GM23338 (cell line): ENCODE measurements around the gene RSL1D1. TPM values are rescaled to one million over a fixed set of nuclear protein-coding genes. Genes with fewer than 3 reads are reported as not detected.

Experiments used
- ATAC-seq: fragments of 200-7000 bp; cut with Tn5 transposase; 3 replicates; pipeline ENCODE4 v1.9.1; 2020
- DNase-seq: peaks from one replicate; pipeline ENCODE4 v3.0.0-alpha.2; 2015; ENCODE audit warnings: low spot score
- H2AFZ ChIP-seq: fragments of 200-600 bp; sonication (generic); 2 replicates; pipeline ENCODE4 v1.8.0; 2016; ENCODE audit warnings: antibody characterized with exemption, mild to moderate bottlenecking, moderate library complexity
- H3F3A ChIP-seq: fragments of 200-600 bp; sonication (generic); replicated peaks from 2 replicates; pipeline ENCODE4 v1.8.0; 2017; ENCODE audit warnings: antibody characterized with exemption, mixed run types, low read depth
- H3K27ac ChIP-seq: fragments of 200-600 bp; sonication (generic); 2 replicates; pipeline ENCODE4 v1.6.1; 2016; ENCODE audit warnings: low read depth
- H3K27me3 ChIP-seq: fragments of 200-600 bp; sonication (generic); 2 replicates; pipeline ENCODE4 v1.8.0; 2016; ENCODE audit warnings: mild to moderate bottlenecking, mixed run types, moderate library complexity; ENCODE audit not compliant: insufficient read depth
- H3K36me3 ChIP-seq: fragments of 200-600 bp; sonication (generic); 2 replicates; pipeline ENCODE4 v1.8.0; 2016; ENCODE audit warnings: mild to moderate bottlenecking; ENCODE audit not compliant: insufficient read depth
- H3K4me1 ChIP-seq: fragments of 200-600 bp; sonication (generic); 2 replicates; pipeline ENCODE4 v1.8.0; 2016; ENCODE audit warnings: mild to moderate bottlenecking, moderate library complexity; ENCODE audit not compliant: insufficient read depth
- H3K4me2 ChIP-seq: fragments of 200-600 bp; sonication (generic); 2 replicates; pipeline ENCODE4 v1.7.1; 2017; ENCODE audit warnings: mixed run types
- H3K4me3 ChIP-seq: fragments of 200-600 bp; sonication (generic); 2 replicates; pipeline ENCODE4 v1.6.1; 2016; ENCODE audit warnings: mixed run types
- H3K79me2 ChIP-seq: fragments of 200-600 bp; sonication (generic); replicated peaks from 2 replicates; pipeline ENCODE4 v1.8.0; 2017; ENCODE audit warnings: mild to moderate bottlenecking; ENCODE audit not compliant: insufficient read depth
- H3K9me2 ChIP-seq: fragments of 200-600 bp; sonication (generic); 2 replicates; pipeline ENCODE4 v1.8.0; 2017; ENCODE audit not compliant: insufficient read depth
- H4K20me1 ChIP-seq: fragments of 200-600 bp; sonication (generic); replicated peaks from 2 replicates; pipeline ENCODE4 v1.8.0; 2017; ENCODE audit warnings: mild to moderate bottlenecking; ENCODE audit not compliant: insufficient read depth
- H3K27ac Mint-ChIP-seq: 2 replicates; pipeline ENCODE4 v1.8.0; 2020; ENCODE audit warnings: inconsistent platforms, mild to moderate bottlenecking, moderate library complexity, mixed read lengths
- H3K27me3 Mint-ChIP-seq: 3 replicates; pipeline ENCODE4 v1.8.0; 2022; ENCODE audit warnings: low read depth, mild to moderate bottlenecking, moderate library complexity, mixed read lengths, inconsistent platforms; ENCODE audit not compliant: insufficient read depth, poor library complexity
- H3K36me3 Mint-ChIP-seq: 3 replicates; pipeline ENCODE4 v1.8.0; 2021; ENCODE audit warnings: low read depth, mild to moderate bottlenecking, inconsistent platforms, moderate library complexity, mixed read lengths
- H3K4me1 Mint-ChIP-seq: 3 replicates; pipeline ENCODE4 v1.8.0; 2020; ENCODE audit warnings: mild to moderate bottlenecking, inconsistent platforms, mixed read lengths
- H3K4me3 Mint-ChIP-seq: 3 replicates; pipeline ENCODE4 v1.8.0; 2021; ENCODE audit warnings: moderate library complexity, mild to moderate bottlenecking, inconsistent platforms, mixed read lengths
- H3K9me3 Mint-ChIP-seq: 3 replicates; pipeline ENCODE4 v1.8.0; 2020; ENCODE audit warnings: moderate library complexity, mild to moderate bottlenecking, inconsistent platforms, mixed read lengths
- CREB1 ChIP-seq: fragments of 250-450 bp; sonication (Bioruptor Pico); IDR thresholded peaks from 2 replicates; pipeline ENCODE4 v1.5.0; 2020; ENCODE audit warnings: low read depth, mild to moderate bottlenecking, moderate library complexity
- EZH2 ChIP-seq: fragments of 200-600 bp; sonication (generic); IDR thresholded peaks from one replicate; pipeline ENCODE4 v1.8.0; 2017; ENCODE audit warnings: antibody characterized with exemption, mild to moderate bottlenecking, low read depth; ENCODE audit not compliant: unreplicated experiment
- EZH2phosphoT487 ChIP-seq: fragments of 200-600 bp; sonication (generic); IDR thresholded peaks from one replicate; pipeline ENCODE4 v1.8.1; 2018; ENCODE audit warnings: antibody characterized with exemption; ENCODE audit not compliant: unreplicated experiment
- JUNB ChIP-seq: IDR thresholded peaks from one replicate; pipeline ENCODE4 v1.6.1; 2016; ENCODE audit warnings: antibody characterized with exemption; ENCODE audit not compliant: unreplicated experiment
- ZNF114 ChIP-seq: fragments of 250-450 bp; sonication (Bioruptor Pico); IDR thresholded peaks from 2 replicates; pipeline ENCODE4 v1.5.0; 2020; ENCODE audit warnings: mild to moderate bottlenecking, moderate library complexity
- ZNF331 ChIP-seq: fragments of 250-450 bp; sonication (Bioruptor Pico); IDR thresholded peaks from 2 replicates; pipeline ENCODE4 v1.5.0; 2020; ENCODE audit warnings: low read depth, mild to moderate bottlenecking, moderate library complexity
- polyA plus RNA-seq: library from polyadenylated mRNA; unstranded; fragments of >200 nt; fragmentation: Nextera tagmentation; extraction: Ambion mirVana; gene quantifications from 2 replicates; pipeline ENCODE4 v1.2.1, GENCODE V29; 2016
- total RNA-seq: library from RNA; depleted of rRNA; stranded (reverse); fragments of >200 nt; shearing (Covaris generic); gene quantifications from 2 replicates; pipeline ENCODE4 v1.2.3, GENCODE V29; 2014
- TF ChIP-seq, protein P1 (sequence below): IDR thresholded peaks from one replicate; pipeline ENCODE4 v1.6.1; 2018; ENCODE audit warnings: antibody characterized with exemption; ENCODE audit not compliant: unreplicated experiment
- TF ChIP-seq, protein P2 (sequence below): IDR thresholded peaks from 2 replicates; pipeline ENCODE4 v1.6.1; 2016; ENCODE audit warnings: antibody characterized with exemption

Gene RSL1D1
- total and polyA plus RNA-seq, 2 experiments from 2014 or later: 298 to 495 TPM

DNA sequence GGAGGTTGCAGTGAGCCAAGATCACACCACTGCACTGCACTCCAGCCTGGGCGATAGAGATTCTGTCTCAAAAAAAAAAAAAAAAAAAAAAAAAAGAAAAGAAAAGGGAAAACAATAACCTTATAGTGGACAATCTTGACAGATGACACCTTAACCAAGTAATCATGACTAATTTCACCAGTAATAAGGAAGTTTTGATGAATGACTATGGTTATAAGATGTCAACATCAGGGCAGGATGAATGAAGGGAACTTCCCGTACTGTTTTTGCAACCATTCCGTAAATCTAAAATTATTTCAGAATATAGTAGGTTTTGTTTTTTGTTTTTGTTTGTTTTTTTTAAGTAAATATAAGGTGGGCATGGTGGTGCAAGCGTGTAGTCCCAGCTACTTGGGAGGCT, 41.4 kb upstream of the RSL1D1 start (continued):
- TF ChIP-seq EZH2 (no peak), CREB1 (no peak), ZNF331 (CRISPR knock-in tag) (no peak)
- TF ChIP-seq, protein P1, sequence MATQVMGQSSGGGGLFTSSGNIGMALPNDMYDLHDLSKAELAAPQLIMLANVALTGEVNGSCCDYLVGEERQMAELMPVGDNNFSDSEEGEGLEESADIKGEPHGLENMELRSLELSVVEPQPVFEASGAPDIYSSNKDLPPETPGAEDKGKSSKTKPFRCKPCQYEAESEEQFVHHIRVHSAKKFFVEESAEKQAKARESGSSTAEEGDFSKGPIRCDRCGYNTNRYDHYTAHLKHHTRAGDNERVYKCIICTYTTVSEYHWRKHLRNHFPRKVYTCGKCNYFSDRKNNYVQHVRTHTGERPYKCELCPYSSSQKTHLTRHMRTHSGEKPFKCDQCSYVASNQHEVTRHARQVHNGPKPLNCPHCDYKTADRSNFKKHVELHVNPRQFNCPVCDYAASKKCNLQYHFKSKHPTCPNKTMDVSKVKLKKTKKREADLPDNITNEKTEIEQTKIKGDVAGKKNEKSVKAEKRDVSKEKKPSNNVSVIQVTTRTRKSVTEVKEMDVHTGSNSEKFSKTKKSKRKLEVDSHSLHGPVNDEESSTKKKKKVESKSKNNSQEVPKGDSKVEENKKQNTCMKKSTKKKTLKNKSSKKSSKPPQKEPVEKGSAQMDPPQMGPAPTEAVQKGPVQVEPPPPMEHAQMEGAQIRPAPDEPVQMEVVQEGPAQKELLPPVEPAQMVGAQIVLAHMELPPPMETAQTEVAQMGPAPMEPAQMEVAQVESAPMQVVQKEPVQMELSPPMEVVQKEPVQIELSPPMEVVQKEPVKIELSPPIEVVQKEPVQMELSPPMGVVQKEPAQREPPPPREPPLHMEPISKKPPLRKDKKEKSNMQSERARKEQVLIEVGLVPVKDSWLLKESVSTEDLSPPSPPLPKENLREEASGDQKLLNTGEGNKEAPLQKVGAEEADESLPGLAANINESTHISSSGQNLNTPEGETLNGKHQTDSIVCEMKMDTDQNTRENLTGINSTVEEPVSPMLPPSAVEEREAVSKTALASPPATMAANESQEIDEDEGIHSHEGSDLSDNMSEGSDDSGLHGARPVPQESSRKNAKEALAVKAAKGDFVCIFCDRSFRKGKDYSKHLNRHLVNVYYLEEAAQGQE: no peak
- TF ChIP-seq, protein P2, sequence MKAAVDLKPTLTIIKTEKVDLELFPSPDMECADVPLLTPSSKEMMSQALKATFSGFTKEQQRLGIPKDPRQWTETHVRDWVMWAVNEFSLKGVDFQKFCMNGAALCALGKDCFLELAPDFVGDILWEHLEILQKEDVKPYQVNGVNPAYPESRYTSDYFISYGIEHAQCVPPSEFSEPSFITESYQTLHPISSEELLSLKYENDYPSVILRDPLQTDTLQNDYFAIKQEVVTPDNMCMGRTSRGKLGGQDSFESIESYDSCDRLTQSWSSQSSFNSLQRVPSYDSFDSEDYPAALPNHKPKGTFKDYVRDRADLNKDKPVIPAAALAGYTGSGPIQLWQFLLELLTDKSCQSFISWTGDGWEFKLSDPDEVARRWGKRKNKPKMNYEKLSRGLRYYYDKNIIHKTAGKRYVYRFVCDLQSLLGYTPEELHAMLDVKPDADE: no peak

DNA sequence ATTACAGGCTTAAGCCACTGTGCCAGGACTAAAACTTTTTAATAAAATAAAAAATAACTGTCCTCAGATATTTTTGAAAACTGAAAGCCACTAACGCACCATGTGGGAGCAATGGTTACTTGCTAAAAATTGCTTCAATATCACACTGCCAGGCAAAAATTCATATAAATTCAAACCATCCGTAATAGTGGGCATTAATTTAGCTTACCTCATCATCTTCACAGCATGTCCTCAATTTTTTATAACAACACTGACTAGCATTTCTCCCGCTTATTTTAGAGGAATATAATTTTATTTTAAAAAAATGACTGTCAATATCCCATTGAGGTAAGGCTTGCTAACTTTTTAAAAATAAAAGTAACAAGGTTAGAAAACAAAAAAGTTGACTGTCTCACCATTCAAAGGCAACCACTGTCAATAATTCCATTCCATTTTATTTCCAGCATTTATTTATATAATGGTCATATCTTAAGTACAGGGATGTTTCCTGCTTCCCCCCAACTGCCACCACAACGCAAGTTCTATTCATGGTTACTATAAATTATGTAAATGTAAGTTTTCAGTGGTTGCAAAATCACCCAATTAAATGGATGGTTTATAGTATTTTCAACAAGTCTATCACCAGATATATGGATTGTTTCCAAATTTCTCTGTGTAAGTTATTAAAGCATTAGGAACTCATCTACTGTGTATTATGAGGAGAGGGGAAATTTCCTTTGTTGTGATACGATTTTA, 39.1 kb upstream of the RSL1D1 start:
- H3F3A ChIP-seq: 0 out of 2 replicates have a peak, but pooled peaks cover 3% of the 10 kb centered on the region
- no peak overlapping the region for H3K27ac ChIP-seq
- H4K20me1 ChIP-seq: peaks cover 10% of the 10 kb centered on the region; the same call in 1 of the 2 replicates
- peaks cover 8% of the 10 kb centered on the region for H3K79me2 ChIP-seq
- no peak for TF ChIP-seq JUNB
- no peak for TF ChIP-seq ZNF114 (CRISPR knock-in tag)
- TF ChIP-seq, protein P1: no peak
- TF ChIP-seq, protein P2: no peak
- no peak for TF ChIP-seq EZH2phosphoT487
- H3K27ac Mint-ChIP-seq: no peak overlapping the region
- H3K36me3 Mint-ChIP-seq: peaks cover 84% of the 10 kb centered on the region
- ATAC-seq (no peak), DNase-seq (no peak)
- H3K27me3 Mint-ChIP-seq: no peaks in the 10 kb centered on the region
- no peak overlapping the region for H3K4me2 ChIP-seq
- H3K4me3 Mint-ChIP-seq: no peak overlapping the region
- no peaks in the 10 kb centered on the region for H3K9me3 Mint-ChIP-seq
- H3K4me3 ChIP-seq: no peak overlapping the region
- H3K36me3 ChIP-seq: peaks cover 57% of the 10 kb centered on the region
- no peaks in the 10 kb centered on the region for H3K4me1 Mint-ChIP-seq
- H2AFZ ChIP-seq: no peak overlapping the region
- H3K4me1 ChIP-seq: no peaks in the 10 kb centered on the region
- H3K27me3 ChIP-seq: no peaks in the 10 kb centered on the region
- no peaks in the 10 kb centered on the region for H3K9me2 ChIP-seq
